Parathyroid adenoma (tissue), 2 donors: Measurements from ENCODE around the gene THAP4.

Experiments used
- H2AFZ ChIP-seq: fragments of 300-600 bp; sonication (generic); one replicate; pipeline ENCODE4 v1.7.0; 2017; ENCODE audit warnings: antibody characterized with exemption, mild to moderate bottlenecking
- H3K27ac ChIP-seq: fragments of 300-600 bp; sonication (generic); one replicate; pipeline ENCODE4 v1.7.0; 2017
- H3K27me3 ChIP-seq: fragments of 300-600 bp; sonication (generic); one replicate; pipeline ENCODE4 v1.7.0; 2017; ENCODE audit warnings: low read length; ENCODE audit not compliant: control insufficient read depth, insufficient read depth
- H3K36me3 ChIP-seq: fragments of 300-600 bp; sonication (generic); one replicate; pipeline ENCODE4 v1.7.0; 2017; ENCODE audit warnings: low read length; ENCODE audit not compliant: control insufficient read depth, insufficient read depth
- H3K4me1 ChIP-seq: fragments of 300-600 bp; sonication (generic); one replicate; pipeline ENCODE4 v1.7.0; 2017; ENCODE audit warnings: control low read depth
- H3K4me2 ChIP-seq: fragments of 300-600 bp; sonication (generic); one replicate; pipeline ENCODE4 v1.7.0; 2017; ENCODE audit warnings: low read length
- H3K4me3 ChIP-seq: fragments of 300-600 bp; sonication (generic); one replicate; pipeline ENCODE4 v1.7.0; 2017; ENCODE audit warnings: low read depth, low read length
- H3K79me2 ChIP-seq: fragments of 300-600 bp; sonication (generic); one replicate; pipeline ENCODE4 v1.7.0; 2017; ENCODE audit warnings: control low read depth
- H3K9ac ChIP-seq: fragments of 300-600 bp; sonication (generic); one replicate; pipeline ENCODE4 v1.7.0; 2017; ENCODE audit warnings: mild to moderate bottlenecking
- H3K9me3 ChIP-seq: fragments of 300-600 bp; sonication (generic); one replicate; pipeline ENCODE4 v1.7.0; 2017; ENCODE audit warnings: low read length; ENCODE audit not compliant: control insufficient read depth
- CTCF ChIP-seq: fragments of 300-600 bp; sonication (generic); IDR thresholded peaks from one replicate; pipeline ENCODE4 v1.7.0; 2017; ENCODE audit warnings: antibody characterized with exemption, mild to moderate bottlenecking
- donor health status: primary hyperparathyroidism.

THAP4 gene

DNA sequence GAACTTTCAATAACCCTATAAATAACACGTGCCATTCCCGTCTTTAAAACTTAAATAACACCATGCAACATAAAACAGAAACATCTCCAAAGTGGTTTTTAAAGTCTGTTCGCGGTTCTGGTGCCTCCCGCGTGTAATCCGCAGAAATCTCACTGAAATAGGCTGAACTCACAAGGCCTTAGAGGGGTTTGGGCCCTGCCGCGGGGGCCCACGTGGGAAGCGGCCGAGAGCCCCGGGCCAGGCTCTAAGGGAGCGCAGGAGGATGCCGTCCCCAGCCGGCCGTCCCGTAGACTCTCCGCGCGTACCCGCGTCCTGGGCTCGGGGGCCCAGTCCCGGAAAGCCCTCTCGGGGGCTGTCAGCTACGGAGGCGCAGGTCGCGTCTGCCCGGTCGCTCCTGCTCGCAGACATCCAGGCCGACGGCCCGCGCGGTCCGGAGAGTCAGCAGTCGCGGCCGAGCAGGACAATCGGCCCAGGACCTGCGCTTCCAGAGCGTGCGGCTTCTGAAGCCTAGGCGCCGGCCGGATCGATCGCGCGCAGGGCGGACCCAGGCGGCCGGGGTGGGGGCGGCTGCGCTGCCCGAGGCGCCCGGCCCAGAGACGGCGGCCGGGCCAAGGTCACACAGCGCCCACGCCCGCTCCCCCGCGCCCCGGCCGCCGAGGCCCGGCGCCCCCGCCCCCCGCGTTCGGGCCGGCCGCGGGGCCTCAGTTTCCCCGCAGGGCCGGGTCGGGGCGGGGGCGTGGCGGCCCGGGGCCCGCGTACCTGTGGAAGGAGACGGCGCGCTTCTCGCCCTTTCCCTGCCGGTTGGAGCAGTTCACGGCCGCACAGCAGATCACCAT is 558 bp downstream of the THAP4 start:
- peak overlapping the region; percentile 83 for H3K4me3 ChIP-seq
- peaks cover 17% of the 10 kb centered on the region for H3K4me1 ChIP-seq
- H3K36me3 ChIP-seq, result no peaks in the 10 kb centered on the region
- peak overlapping the region; percentile 79 for H2AFZ ChIP-seq
- H3K9me3 ChIP-seq, result no peaks in the 10 kb centered on the region
- H3K4me2 ChIP-seq, result peak overlapping the region; percentile 95
- H3K27ac ChIP-seq, result peak overlapping the region; percentile 100
- no peak for TF ChIP-seq CTCF
- peaks cover 72% of the 10 kb centered on the region for H3K79me2 ChIP-seq
- no peaks in the 10 kb centered on the region for H3K27me3 ChIP-seq
- H3K9ac ChIP-seq, result peak overlapping the region; percentile 64

- no peaks in the 10 kb centered on the region for H3K36me3 ChIP-seq
- H3K27me3 ChIP-seq, result no peaks in the 10 kb centered on the region
- no peak overlapping the region for H3K9ac ChIP-seq
- no peaks in the 10 kb centered on the region for H3K9me3 ChIP-seq
- peaks cover 17% of the 10 kb centered on the region for H3K4me1 ChIP-seq
- H3K27ac ChIP-seq, result no peak overlapping the region
- no peak for TF ChIP-seq CTCF
- peak overlapping the region; percentile 95 for H3K4me2 ChIP-seq
- H3K4me3 ChIP-seq, result peak overlapping the region; percentile 83
- H2AFZ ChIP-seq, result no peak overlapping the region
- H3K79me2 ChIP-seq, result peaks cover 67% of the 10 kb centered on the region
These were observed 1.2 kb downstream of the THAP4 start for GRCh38 chr2:241635756-241636155.

DNA sequence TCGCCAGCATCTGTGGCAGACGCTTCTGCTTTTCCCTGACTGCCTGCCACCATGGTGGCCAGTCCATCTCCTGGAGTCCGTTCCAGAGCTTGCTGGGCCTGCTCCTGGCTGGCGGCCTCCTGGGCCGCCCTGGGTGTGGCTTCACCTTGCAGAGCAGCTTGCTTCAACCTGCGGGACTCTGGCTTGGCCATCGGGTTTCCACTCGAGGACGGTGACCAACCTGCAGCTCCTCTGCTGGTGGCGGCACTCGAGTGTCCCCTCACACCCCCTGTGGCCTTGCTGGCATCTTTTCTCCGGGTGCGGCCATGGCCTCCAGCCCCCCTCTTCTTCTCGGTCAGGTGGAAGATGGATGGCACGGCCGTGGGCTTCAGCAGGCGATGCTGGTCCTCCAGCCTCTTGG is 3.4 kb downstream of the THAP4 start:
- H3K4me1 ChIP-seq, result peaks cover 10% of the 10 kb centered on the region
- no peak for TF ChIP-seq CTCF
- peaks cover 47% of the 10 kb centered on the region for H3K79me2 ChIP-seq
- no peak overlapping the region for H3K9ac ChIP-seq
- H3K36me3 ChIP-seq, result no peaks in the 10 kb centered on the region
- no peaks in the 10 kb centered on the region for H3K27me3 ChIP-seq
- no peak overlapping the region for H3K4me2 ChIP-seq
- H2AFZ ChIP-seq, result no peak overlapping the region
- no peak overlapping the region for H3K4me3 ChIP-seq
- no peak overlapping the region for H3K27ac ChIP-seq
- no peaks in the 10 kb centered on the region for H3K9me3 ChIP-seq

DNA sequence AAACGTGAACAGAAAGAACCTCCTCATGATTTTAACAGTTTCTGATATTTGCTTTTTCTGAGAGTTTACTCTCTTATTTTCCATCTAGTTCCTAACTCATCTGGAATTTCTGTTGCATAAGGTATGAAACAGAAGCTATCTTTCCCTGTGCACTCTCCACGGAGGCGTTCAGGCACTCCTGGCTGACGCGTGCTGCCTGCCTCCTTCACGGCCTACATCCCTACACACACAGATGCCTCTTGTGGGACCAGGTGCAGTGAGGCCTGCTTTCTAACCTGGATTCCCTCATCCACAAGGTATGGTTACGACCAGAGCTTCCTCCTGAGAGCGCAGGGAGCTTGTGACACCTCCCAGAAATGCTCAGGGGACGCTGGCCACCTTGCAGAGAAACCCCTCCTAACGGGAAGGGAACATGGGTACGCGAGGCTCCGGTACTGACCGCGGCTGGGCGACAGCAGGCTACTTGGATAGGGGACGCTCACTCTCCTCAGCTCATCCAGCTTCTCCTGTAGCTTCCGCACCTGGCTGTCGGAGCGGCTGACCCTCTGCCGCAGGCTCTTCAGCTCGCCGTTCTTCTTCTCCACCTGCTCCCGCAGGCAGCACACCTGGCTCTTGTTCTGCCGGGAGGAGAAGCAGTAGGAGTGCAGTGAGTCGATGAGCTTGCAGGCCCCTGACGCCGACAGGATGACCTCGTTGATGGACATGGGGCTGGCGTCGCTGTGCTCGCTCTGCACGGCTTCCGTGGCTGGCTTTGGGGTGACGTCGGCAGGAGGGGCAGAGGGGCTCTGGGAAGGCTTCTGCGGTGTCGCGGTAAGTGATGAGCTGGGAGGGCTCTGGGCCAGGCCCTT is 4.3 kb downstream of the THAP4 start:
- no peaks in the 10 kb centered on the region for H3K27me3 ChIP-seq
- no peak overlapping the region for H3K9ac ChIP-seq
- H2AFZ ChIP-seq, result no peak overlapping the region
- peaks cover 49% of the 10 kb centered on the region for H3K79me2 ChIP-seq
- no peak overlapping the region for H3K4me3 ChIP-seq
- no peak overlapping the region for H3K27ac ChIP-seq
- no peak for TF ChIP-seq CTCF
- H3K4me1 ChIP-seq, result peaks cover 7% of the 10 kb centered on the region
- H3K4me2 ChIP-seq, result no peak overlapping the region
- H3K36me3 ChIP-seq, result no peaks in the 10 kb centered on the region
- H3K9me3 ChIP-seq, result no peaks in the 10 kb centered on the region
